GM23338 (cell line): ENCODE results near the gene PKD2L1. TPM values are rescaled to one million over a fixed set of nuclear protein-coding genes. Genes with fewer than 3 reads are reported as not detected.
A peak's percentile ranks its signal among the peaks of the same experiment; 100 is the strongest.
"Not testable (repeated sequence)": the region's sequence is repeated elsewhere in the genome, so short reads cannot be mapped to it uniquely, and the experiment has no call there.

Source experiments
- ATAC-seq: fragments of 200-7000 bp; cut with Tn5 transposase; 3 replicates; pipeline ENCODE4 v1.9.1; 2020
- DNase-seq: peaks from one replicate; pipeline ENCODE4 v3.0.0-alpha.2; 2015; ENCODE audit warnings: low spot score
- H2AFZ ChIP-seq: fragments of 200-600 bp; sonication (generic); 2 replicates; pipeline ENCODE4 v1.8.0; 2016; ENCODE audit warnings: antibody characterized with exemption, mild to moderate bottlenecking, moderate library complexity
- H3F3A ChIP-seq: fragments of 200-600 bp; sonication (generic); replicated peaks from 2 replicates; pipeline ENCODE4 v1.8.0; 2017; ENCODE audit warnings: antibody characterized with exemption, mixed run types, low read depth
- H3K27ac ChIP-seq: fragments of 200-600 bp; sonication (generic); 2 replicates; pipeline ENCODE4 v1.6.1; 2016; ENCODE audit warnings: low read depth
- H3K27me3 ChIP-seq: fragments of 200-600 bp; sonication (generic); 2 replicates; pipeline ENCODE4 v1.8.0; 2016; ENCODE audit warnings: mild to moderate bottlenecking, mixed run types, moderate library complexity; ENCODE audit not compliant: insufficient read depth
- H3K36me3 ChIP-seq: fragments of 200-600 bp; sonication (generic); 2 replicates; pipeline ENCODE4 v1.8.0; 2016; ENCODE audit warnings: mild to moderate bottlenecking; ENCODE audit not compliant: insufficient read depth
- H3K4me1 ChIP-seq: fragments of 200-600 bp; sonication (generic); 2 replicates; pipeline ENCODE4 v1.8.0; 2016; ENCODE audit warnings: mild to moderate bottlenecking, moderate library complexity; ENCODE audit not compliant: insufficient read depth
- H3K4me2 ChIP-seq: fragments of 200-600 bp; sonication (generic); 2 replicates; pipeline ENCODE4 v1.7.1; 2017; ENCODE audit warnings: mixed run types
- H3K4me3 ChIP-seq: fragments of 200-600 bp; sonication (generic); 2 replicates; pipeline ENCODE4 v1.6.1; 2016; ENCODE audit warnings: mixed run types
- H3K79me2 ChIP-seq: fragments of 200-600 bp; sonication (generic); replicated peaks from 2 replicates; pipeline ENCODE4 v1.8.0; 2017; ENCODE audit warnings: mild to moderate bottlenecking; ENCODE audit not compliant: insufficient read depth
- H3K9me2 ChIP-seq: fragments of 200-600 bp; sonication (generic); 2 replicates; pipeline ENCODE4 v1.8.0; 2017; ENCODE audit not compliant: insufficient read depth
- H4K20me1 ChIP-seq: fragments of 200-600 bp; sonication (generic); replicated peaks from 2 replicates; pipeline ENCODE4 v1.8.0; 2017; ENCODE audit warnings: mild to moderate bottlenecking; ENCODE audit not compliant: insufficient read depth
- H3K27ac Mint-ChIP-seq: 2 replicates; pipeline ENCODE4 v1.8.0; 2020; ENCODE audit warnings: inconsistent platforms, mild to moderate bottlenecking, moderate library complexity, mixed read lengths
- H3K27me3 Mint-ChIP-seq: 3 replicates; pipeline ENCODE4 v1.8.0; 2022; ENCODE audit warnings: low read depth, mild to moderate bottlenecking, moderate library complexity, mixed read lengths, inconsistent platforms; ENCODE audit not compliant: insufficient read depth, poor library complexity
- H3K36me3 Mint-ChIP-seq: 3 replicates; pipeline ENCODE4 v1.8.0; 2021; ENCODE audit warnings: low read depth, mild to moderate bottlenecking, inconsistent platforms, moderate library complexity, mixed read lengths
- H3K4me1 Mint-ChIP-seq: 3 replicates; pipeline ENCODE4 v1.8.0; 2020; ENCODE audit warnings: mild to moderate bottlenecking, inconsistent platforms, mixed read lengths
- H3K4me3 Mint-ChIP-seq: 3 replicates; pipeline ENCODE4 v1.8.0; 2021; ENCODE audit warnings: moderate library complexity, mild to moderate bottlenecking, inconsistent platforms, mixed read lengths
- H3K9me3 Mint-ChIP-seq: 3 replicates; pipeline ENCODE4 v1.8.0; 2020; ENCODE audit warnings: moderate library complexity, mild to moderate bottlenecking, inconsistent platforms, mixed read lengths
- POLR2AphosphoS5 ChIP-seq: IDR thresholded peaks from 2 replicates; pipeline ENCODE4 v1.6.1; 2016; ENCODE audit warnings: antibody characterized with exemption, low read depth
- ZNF331 ChIP-seq: fragments of 250-450 bp; sonication (Bioruptor Pico); IDR thresholded peaks from 2 replicates; pipeline ENCODE4 v1.5.0; 2020; ENCODE audit warnings: low read depth, mild to moderate bottlenecking, moderate library complexity
- polyA plus RNA-seq: library from polyadenylated mRNA; unstranded; fragments of >200 nt; fragmentation: Nextera tagmentation; extraction: Ambion mirVana; gene quantifications from 2 replicates; pipeline ENCODE4 v1.2.1, GENCODE V29; 2016
- total RNA-seq: library from RNA; depleted of rRNA; stranded (reverse); fragments of >200 nt; shearing (Covaris generic); gene quantifications from 2 replicates; pipeline ENCODE4 v1.2.3, GENCODE V29; 2014
- TF ChIP-seq, protein P1 (sequence below), 2 experiments: fragments of 200-600 bp in 1 of 2; sonication (generic) in 1 of 2; conservative IDR thresholded peaks; 2 replicates each; pipeline versions ENCODE4 v1.5.1 to v1.6.1; 2016 to 2017; ENCODE audit warnings: antibody characterized with exemption in 2 of 2, low read depth in 2 of 2, mild to moderate bottlenecking in 2 of 2, moderate library complexity in 1 of 2
- TF ChIP-seq, protein P2 (sequence below): IDR thresholded peaks from one replicate; pipeline ENCODE4 v1.6.1; 2018; ENCODE audit warnings: antibody characterized with exemption; ENCODE audit not compliant: unreplicated experiment

Gene PKD2L1
- total and polyA plus RNA-seq, 2 experiments from 2014 or later, result not detected

DNA sequence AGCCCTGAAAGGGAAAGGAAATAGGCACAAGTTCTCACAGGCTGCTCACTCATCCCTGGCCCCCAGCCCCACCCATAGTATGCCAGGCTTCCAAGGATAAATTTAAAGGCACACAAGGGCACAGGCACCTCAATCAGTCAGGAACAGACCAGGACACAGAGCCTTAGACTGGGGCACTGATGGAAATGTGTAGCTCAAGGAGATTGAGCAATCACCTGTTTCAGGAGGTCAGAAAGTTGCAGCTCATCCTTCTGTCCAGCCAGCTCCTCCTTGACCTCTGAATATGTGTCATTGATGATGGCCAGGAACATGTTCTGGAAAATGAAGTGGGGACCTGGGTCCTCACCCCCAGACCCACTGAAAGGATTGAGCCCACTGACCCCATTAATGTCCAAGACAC lies 37.0 kb downstream of the PKD2L1 start:
- H3K4me1 ChIP-seq, result peaks cover 4% of the 10 kb centered on the region; the same call in 1 of the 2 replicates
- no peak overlapping the region for H3K4me3 ChIP-seq
- peaks cover 17% of the 10 kb centered on the region for H3K4me1 Mint-ChIP-seq
- no peaks in the 10 kb centered on the region for H3K27me3 Mint-ChIP-seq
- no peak overlapping the region for H3K4me3 Mint-ChIP-seq
- 0 out of 2 replicates have a peak, but pooled peaks cover 11% of the 10 kb centered on the region for H3K9me2 ChIP-seq
- H3K79me2 ChIP-seq, result no peaks in the 10 kb centered on the region
- no peaks in the 10 kb centered on the region for H3F3A ChIP-seq
- ATAC-seq (no peak), DNase-seq (no peak)
- no peaks in the 10 kb centered on the region; the same call in 2 of the 3 replicates for H3K36me3 Mint-ChIP-seq
- H3K4me2 ChIP-seq, result no peak overlapping the region
- no peak overlapping the region for H3K27ac ChIP-seq
- H3K27me3 ChIP-seq, result no peaks in the 10 kb centered on the region
- no peaks in the 10 kb centered on the region for H4K20me1 ChIP-seq
- no peak overlapping the region for H3K27ac Mint-ChIP-seq
- TF ChIP-seq, protein P1, sequence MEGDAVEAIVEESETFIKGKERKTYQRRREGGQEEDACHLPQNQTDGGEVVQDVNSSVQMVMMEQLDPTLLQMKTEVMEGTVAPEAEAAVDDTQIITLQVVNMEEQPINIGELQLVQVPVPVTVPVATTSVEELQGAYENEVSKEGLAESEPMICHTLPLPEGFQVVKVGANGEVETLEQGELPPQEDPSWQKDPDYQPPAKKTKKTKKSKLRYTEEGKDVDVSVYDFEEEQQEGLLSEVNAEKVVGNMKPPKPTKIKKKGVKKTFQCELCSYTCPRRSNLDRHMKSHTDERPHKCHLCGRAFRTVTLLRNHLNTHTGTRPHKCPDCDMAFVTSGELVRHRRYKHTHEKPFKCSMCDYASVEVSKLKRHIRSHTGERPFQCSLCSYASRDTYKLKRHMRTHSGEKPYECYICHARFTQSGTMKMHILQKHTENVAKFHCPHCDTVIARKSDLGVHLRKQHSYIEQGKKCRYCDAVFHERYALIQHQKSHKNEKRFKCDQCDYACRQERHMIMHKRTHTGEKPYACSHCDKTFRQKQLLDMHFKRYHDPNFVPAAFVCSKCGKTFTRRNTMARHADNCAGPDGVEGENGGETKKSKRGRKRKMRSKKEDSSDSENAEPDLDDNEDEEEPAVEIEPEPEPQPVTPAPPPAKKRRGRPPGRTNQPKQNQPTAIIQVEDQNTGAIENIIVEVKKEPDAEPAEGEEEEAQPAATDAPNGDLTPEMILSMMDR (conservative IDR thresholded peaks at IDR 0.05; ENCODE audit: low read depth in 2 of 2), result no peak
- no peak for TF ChIP-seq POLR2AphosphoS5
- TF ChIP-seq, protein P2, sequence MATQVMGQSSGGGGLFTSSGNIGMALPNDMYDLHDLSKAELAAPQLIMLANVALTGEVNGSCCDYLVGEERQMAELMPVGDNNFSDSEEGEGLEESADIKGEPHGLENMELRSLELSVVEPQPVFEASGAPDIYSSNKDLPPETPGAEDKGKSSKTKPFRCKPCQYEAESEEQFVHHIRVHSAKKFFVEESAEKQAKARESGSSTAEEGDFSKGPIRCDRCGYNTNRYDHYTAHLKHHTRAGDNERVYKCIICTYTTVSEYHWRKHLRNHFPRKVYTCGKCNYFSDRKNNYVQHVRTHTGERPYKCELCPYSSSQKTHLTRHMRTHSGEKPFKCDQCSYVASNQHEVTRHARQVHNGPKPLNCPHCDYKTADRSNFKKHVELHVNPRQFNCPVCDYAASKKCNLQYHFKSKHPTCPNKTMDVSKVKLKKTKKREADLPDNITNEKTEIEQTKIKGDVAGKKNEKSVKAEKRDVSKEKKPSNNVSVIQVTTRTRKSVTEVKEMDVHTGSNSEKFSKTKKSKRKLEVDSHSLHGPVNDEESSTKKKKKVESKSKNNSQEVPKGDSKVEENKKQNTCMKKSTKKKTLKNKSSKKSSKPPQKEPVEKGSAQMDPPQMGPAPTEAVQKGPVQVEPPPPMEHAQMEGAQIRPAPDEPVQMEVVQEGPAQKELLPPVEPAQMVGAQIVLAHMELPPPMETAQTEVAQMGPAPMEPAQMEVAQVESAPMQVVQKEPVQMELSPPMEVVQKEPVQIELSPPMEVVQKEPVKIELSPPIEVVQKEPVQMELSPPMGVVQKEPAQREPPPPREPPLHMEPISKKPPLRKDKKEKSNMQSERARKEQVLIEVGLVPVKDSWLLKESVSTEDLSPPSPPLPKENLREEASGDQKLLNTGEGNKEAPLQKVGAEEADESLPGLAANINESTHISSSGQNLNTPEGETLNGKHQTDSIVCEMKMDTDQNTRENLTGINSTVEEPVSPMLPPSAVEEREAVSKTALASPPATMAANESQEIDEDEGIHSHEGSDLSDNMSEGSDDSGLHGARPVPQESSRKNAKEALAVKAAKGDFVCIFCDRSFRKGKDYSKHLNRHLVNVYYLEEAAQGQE, result no peak
- no peaks in the 10 kb centered on the region; the same call in 1 of the 3 replicates for H3K9me3 Mint-ChIP-seq
- H3K36me3 ChIP-seq, result no peaks in the 10 kb centered on the region
- peak overlapping the region; percentile 28; the same call in 1 of the 2 replicates for H2AFZ ChIP-seq

DNA sequence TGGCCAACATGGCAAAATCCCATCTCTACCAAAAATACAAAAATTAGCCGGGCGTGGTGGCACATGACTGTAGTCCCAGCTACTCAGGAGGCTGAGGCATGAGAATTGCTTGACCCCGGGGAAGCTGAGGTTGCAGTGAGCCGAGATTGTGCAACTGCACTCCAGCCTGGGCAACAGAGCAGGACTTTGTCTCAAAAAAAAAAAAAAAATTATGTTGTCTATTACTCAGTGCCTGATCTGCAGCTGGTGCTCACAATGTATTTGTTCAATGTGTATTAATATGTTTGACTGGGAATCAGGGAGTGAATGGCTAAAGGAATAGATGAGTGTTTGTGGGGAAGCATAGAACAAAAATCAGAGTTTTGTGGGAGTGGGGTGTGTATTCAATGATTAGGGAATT lies 37.7 kb downstream of the PKD2L1 start:
- H3F3A ChIP-seq, H3K4me3 Mint-ChIP-seq, H2AFZ ChIP-seq, H3K36me3 Mint-ChIP-seq, H3K27me3 Mint-ChIP-seq, H3K4me3 ChIP-seq, H3K27ac ChIP-seq, DNase-seq, H3K36me3 ChIP-seq, H3K79me2 ChIP-seq, H4K20me1 ChIP-seq, H3K9me3 Mint-ChIP-seq, H3K4me2 ChIP-seq, H3K4me1 ChIP-seq, ATAC-seq, H3K27me3 ChIP-seq: not testable (repeated sequence)
- H3K9me2 ChIP-seq, result 0 out of 2 replicates have a peak, but pooled peaks cover 10% of the 10 kb centered on the region
- peaks cover 17% of the 10 kb centered on the region for H3K4me1 Mint-ChIP-seq
- 0 out of 2 replicates have a peak overlapping the region, but pooled peaks have one; percentile 5 for H3K27ac Mint-ChIP-seq

DNA sequence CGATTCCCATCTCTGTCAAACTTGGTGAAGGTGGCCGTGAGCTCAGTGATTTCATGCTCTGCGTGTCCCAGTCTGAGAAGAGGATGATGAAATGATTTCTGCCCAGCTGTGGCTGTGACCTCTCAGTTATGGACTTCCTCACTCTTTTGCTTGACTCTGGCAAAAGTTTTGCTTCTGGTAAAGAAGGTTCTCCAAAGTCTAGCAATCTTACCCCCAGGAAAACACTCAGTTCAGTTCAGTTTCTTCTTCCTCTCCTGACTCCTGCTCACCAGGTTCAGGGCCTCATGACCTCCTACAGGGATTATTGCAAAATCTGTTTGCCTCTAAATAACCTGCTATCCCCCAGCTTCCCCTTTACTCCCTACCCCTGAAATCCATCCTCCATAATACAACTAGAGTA lies 38.7 kb downstream of the PKD2L1 start:
- H3K4me3 ChIP-seq, result no peak overlapping the region
- peaks cover 6% of the 10 kb centered on the region for H3K27me3 Mint-ChIP-seq
- no peak overlapping the region for H3K4me2 ChIP-seq
- no peak overlapping the region for H3K27ac Mint-ChIP-seq
- ATAC-seq (no peak), DNase-seq (no peak)
- H3K4me3 Mint-ChIP-seq, result no peak overlapping the region
- H4K20me1 ChIP-seq, result no peaks in the 10 kb centered on the region
- H3K9me2 ChIP-seq, result 0 out of 2 replicates have a peak, but pooled peaks cover 1% of the 10 kb centered on the region
- H3F3A ChIP-seq, result 0 out of 2 replicates have a peak, but pooled peaks cover 5% of the 10 kb centered on the region
- H3K36me3 ChIP-seq, result no peaks in the 10 kb centered on the region
- no peak overlapping the region for H2AFZ ChIP-seq
- no peak overlapping the region for H3K27ac ChIP-seq
- H3K9me3 Mint-ChIP-seq, result no peaks in the 10 kb centered on the region; the same call in 1 of the 3 replicates
- no peaks in the 10 kb centered on the region for H3K79me2 ChIP-seq
- no peaks in the 10 kb centered on the region for H3K27me3 ChIP-seq
- no peaks in the 10 kb centered on the region; the same call in 2 of the 3 replicates for H3K36me3 Mint-ChIP-seq
- peaks cover 10% of the 10 kb centered on the region for H3K4me1 ChIP-seq
- H3K4me1 Mint-ChIP-seq, result peaks cover 15% of the 10 kb centered on the region
- TF ChIP-seq ZNF331 (CRISPR knock-in tag), result no peak
- TF ChIP-seq, protein P2, result no peak
- TF ChIP-seq, protein P1 (conservative IDR thresholded peaks at IDR 0.05; ENCODE audit: low read depth in 2 of 2), result no peak
